NCI-H2107 treated with DMSO at 0.1 percent for 48 hours (cell line): ENCODE data around the gene PREP.

Source experiments
- DNase-seq: peaks from one replicate; lab custom pipeline; 2025; ENCODE audit not compliant: unreplicated experiment; lab: John Stamatoyannopoulos, UW

PREP gene

GRCh38 chr6:105313211-105313610, 89.7 kb downstream of the PREP start:
- DNase-seq: no peak

GRCh38 chr6:105310947-105311346, 91.9 kb downstream of the PREP start:
- DNase-seq: no peak

- DNase-seq: no peak
Observed at GRCh38 chr6:105310371-105310770, 92.5 kb downstream of the PREP start.

GRCh38 chr6:105308840-105309239, 94.0 kb downstream of the PREP start:
- no peak for DNase-seq

GRCh38 chr6:105305521-105305920, 97.4 kb downstream of the PREP start:
- DNase-seq: no peak

- no peak for DNase-seq
Observed at GRCh38 chr6:105304825-105305224, 98.1 kb downstream of the PREP start.

- DNase-seq: no peak
Observed at GRCh38 chr6:105304366-105304765, 98.5 kb downstream of the PREP start.

GRCh38 chr6:105302617-105303128, 100.2 kb downstream of the PREP start:
- DNase-seq: no peak

GRCh38 chr6:105301756-105302616, 100.9 kb downstream of the PREP start:
- DNase-seq: no peak

GRCh38 chr6:105301072-105301503, 101.8 kb downstream of the PREP start:
- no peak for DNase-seq

GRCh38 chr6:105300090-105300489, 102.8 kb downstream of the PREP start:
- DNase-seq: no peak

- DNase-seq: no peak
Observed at GRCh38 chr6:105294129-105294528, 108.8 kb downstream of the PREP start.

- DNase-seq: no peak
Observed at GRCh38 chr6:105292689-105293339, 110.1 kb downstream of the PREP start.

GRCh38 chr6:105291525-105291924, 111.4 kb downstream of the PREP start:
- DNase-seq: no peak

GRCh38 chr6:105282631-105283585, 120.0 kb downstream of the PREP start:
- no peak for DNase-seq

- DNase-seq: no peak
Observed at GRCh38 chr6:105280033-105280432, 122.8 kb downstream of the PREP start.

- DNase-seq: no peak
Observed at GRCh38 chr6:105279463-105279862, 123.4 kb downstream of the PREP start.

- DNase-seq: no peak
Observed at GRCh38 chr6:105278813-105279212, 124.1 kb downstream of the PREP start.

GRCh38 chr6:105278035-105278434, 124.8 kb downstream of the PREP start:
- no peak for DNase-seq

- DNase-seq: no peak
Observed at GRCh38 chr6:105276374-105276773, 126.5 kb downstream of the PREP start.

GRCh38 chr6:105275542-105275941, 127.3 kb downstream of the PREP start:
- no peak for DNase-seq
